ENCODE results near the gene UBE3A. TPM values are rescaled to one million over a fixed set of nuclear protein-coding genes. Genes with fewer than 3 reads are reported as not detected.

Gene UBE3A
- total RNA-seq, 2 donors from 2014 or later: 39.5 to 104 TPM

GRCh38 chr15:25433118-25433865 lies 5.5 kb downstream of the UBE3A start:
- DNase-seq (ENCODE audit: low spot score) (no peak), ATAC-seq (ENCODE audit: insufficient number of reproducible peaks, low FRiP score, low read depth) (no peak)
- no peaks in the 10 kb centered on the region for H3K27me3 ChIP-seq (replicated peaks; ENCODE audit: insufficient read depth)
- H3K4me1 ChIP-seq (ENCODE audit: control insufficient read depth in 1 of 2, low read depth in 2 of 2): peaks cover 48 to 72% of the 10 kb centered on the region in 2 donors
- no peak for TF ChIP-seq CTCF (IDR thresholded peaks at IDR 0.05)
- H3K36me3 ChIP-seq: no peaks in the 10 kb centered on the region
- no peak overlapping the region for H3K27ac ChIP-seq
- no peaks in the 10 kb centered on the region for H3K9me3 ChIP-seq
- H3K4me3 ChIP-seq: no peak overlapping the region

- no peak for ATAC-seq (ENCODE audit: insufficient number of reproducible peaks, low FRiP score, low read depth)
- DNase-seq (ENCODE audit: low spot score): no peak
- H3K4me1 ChIP-seq (ENCODE audit: control insufficient read depth in 1 of 2, low read depth in 2 of 2): peaks cover 42 to 66% of the 10 kb centered on the region in 2 donors
- H3K27me3 ChIP-seq (replicated peaks; ENCODE audit: insufficient read depth): no peaks in the 10 kb centered on the region
- TF ChIP-seq CTCF (IDR thresholded peaks at IDR 0.05): no peak
- H3K4me3 ChIP-seq: no peak overlapping the region
- no peak overlapping the region for H3K27ac ChIP-seq
- no peaks in the 10 kb centered on the region for H3K36me3 ChIP-seq
- H3K9me3 ChIP-seq: no peaks in the 10 kb centered on the region
These were observed 6.8 kb downstream of the UBE3A start for GRCh38 chr15:25431836-25432561.

DNA sequence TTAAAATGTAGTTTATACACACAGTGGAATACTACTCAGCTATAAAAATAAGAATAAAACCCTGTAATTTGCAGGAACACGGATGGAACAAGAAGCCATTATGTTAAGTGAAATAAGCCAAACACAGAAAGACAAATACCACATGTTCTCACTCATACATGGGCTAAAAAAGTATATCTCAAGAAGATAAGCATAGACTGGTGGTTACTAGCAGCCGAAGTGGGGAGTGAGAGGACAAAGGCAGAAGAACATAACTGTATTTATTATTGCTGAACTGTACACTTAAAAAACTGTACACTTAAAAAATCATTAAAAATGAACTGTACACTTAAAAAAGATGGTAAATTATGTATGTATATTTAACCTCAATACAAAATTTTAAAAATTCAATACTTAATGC lies 11.0 kb downstream of the UBE3A start:
- no peak overlapping the region for H3K27ac ChIP-seq
- no peaks in the 10 kb centered on the region for H3K27me3 ChIP-seq (replicated peaks; ENCODE audit: insufficient read depth)
- DNase-seq (ENCODE audit: low spot score) (no peak), ATAC-seq (ENCODE audit: insufficient number of reproducible peaks, low FRiP score, low read depth) (no peak)
- TF ChIP-seq CTCF (IDR thresholded peaks at IDR 0.05): no peak
- no peaks in the 10 kb centered on the region for H3K9me3 ChIP-seq
- H3K4me3 ChIP-seq: no peak overlapping the region
- no peaks in the 10 kb centered on the region for H3K36me3 ChIP-seq
- peaks cover 21 to 46% of the 10 kb centered on the region in 2 donors for H3K4me1 ChIP-seq (ENCODE audit: control insufficient read depth in 1 of 2, low read depth in 2 of 2)

- Histone ChIP-seq H3K4me3 (no peak overlapping the region), H3K4me1 (ENCODE audit: control insufficient read depth in 1 of 2, low read depth in 2 of 2) (peaks cover 16 to 46% of the 10 kb centered on the region in 2 donors), H3K27ac (no peak overlapping the region), H3K9me3 (no peaks in the 10 kb centered on the region), H3K27me3 (replicated peaks; ENCODE audit: insufficient read depth) (no peaks in the 10 kb centered on the region), H3K36me3 (no peaks in the 10 kb centered on the region)
- no peak for DNase-seq (ENCODE audit: low spot score)
- no peak for TF ChIP-seq CTCF (IDR thresholded peaks at IDR 0.05)
- no peak for ATAC-seq (ENCODE audit: insufficient number of reproducible peaks, low FRiP score, low read depth)
These were observed 11.8 kb downstream of the UBE3A start for GRCh38 chr15:25426896-25427610.

DNA sequence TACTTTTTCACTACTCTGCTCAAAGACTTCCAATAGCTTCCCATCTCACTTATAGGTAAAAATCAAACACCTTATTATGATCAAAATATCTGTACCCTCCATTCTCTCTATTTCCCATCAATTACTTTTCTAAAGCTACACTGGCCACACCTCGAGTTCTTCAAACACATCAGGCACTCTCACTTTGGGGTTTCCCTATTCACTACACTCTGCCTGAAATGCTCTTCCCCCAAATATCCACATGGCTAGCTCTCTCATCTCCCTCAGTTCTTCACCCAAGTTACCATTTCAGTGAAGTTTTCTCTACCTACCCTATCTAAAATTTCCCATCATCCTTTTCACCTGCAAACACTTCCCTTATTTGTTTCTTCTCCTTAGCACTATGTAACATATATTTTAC lies 14.8 kb downstream of the UBE3A start:
- no peak for ATAC-seq (ENCODE audit: insufficient number of reproducible peaks, low FRiP score, low read depth)
- no peak for DNase-seq (ENCODE audit: low spot score)

More for the DNA sequence above, 14.8 kb downstream of the UBE3A start:
- Histone ChIP-seq H3K27ac (no peak overlapping the region), H3K36me3 (no peaks in the 10 kb centered on the region), H3K4me3 (no peak overlapping the region), H3K9me3 (no peaks in the 10 kb centered on the region), H3K4me1 (ENCODE audit: control insufficient read depth in 1 of 2, low read depth in 2 of 2) (peaks cover 11 to 27% of the 10 kb centered on the region in 2 donors), H3K27me3 (replicated peaks; ENCODE audit: insufficient read depth) (no peaks in the 10 kb centered on the region)
- no peak for TF ChIP-seq CTCF (IDR thresholded peaks at IDR 0.05)

All from thoracic aorta (tissue), 2 donors.